HG03135 (cell line): ENCODE results near the gene TRIM67.
"Not testable (repeated sequence)": the region's sequence is repeated elsewhere in the genome, so short reads cannot be mapped to it uniquely, and the experiment has no call there.

Source experiments
- ATAC-seq: cut with Tn5 transposase; IDR thresholded peaks from one replicate; pipeline ENCODE4 v1.9.1; 2021; ENCODE audit warnings: mild to moderate bottlenecking, moderate library complexity; ENCODE audit not compliant: unreplicated experiment

The TRIM67 gene

DNA sequence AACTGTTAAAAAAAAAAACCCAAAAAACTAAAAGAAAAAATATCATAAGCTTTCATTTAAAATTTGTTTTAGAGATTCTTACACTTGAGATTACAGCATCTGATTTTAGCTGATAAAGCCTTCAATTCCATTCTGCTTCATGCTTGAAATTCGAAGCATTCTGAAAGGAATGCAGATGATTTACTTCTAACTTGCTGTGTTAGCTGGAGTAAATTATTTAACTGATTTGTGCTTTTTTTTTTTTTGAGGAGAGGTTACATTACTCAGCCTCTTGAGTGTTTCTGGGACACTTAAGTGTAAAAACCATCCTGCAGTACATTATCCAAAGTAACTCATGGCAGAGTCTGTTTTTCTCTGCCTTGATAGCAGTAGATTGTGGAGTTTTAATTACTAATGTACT, 4.5 kb upstream of the TRIM67 start:
- ATAC-seq, result no peak

DNA sequence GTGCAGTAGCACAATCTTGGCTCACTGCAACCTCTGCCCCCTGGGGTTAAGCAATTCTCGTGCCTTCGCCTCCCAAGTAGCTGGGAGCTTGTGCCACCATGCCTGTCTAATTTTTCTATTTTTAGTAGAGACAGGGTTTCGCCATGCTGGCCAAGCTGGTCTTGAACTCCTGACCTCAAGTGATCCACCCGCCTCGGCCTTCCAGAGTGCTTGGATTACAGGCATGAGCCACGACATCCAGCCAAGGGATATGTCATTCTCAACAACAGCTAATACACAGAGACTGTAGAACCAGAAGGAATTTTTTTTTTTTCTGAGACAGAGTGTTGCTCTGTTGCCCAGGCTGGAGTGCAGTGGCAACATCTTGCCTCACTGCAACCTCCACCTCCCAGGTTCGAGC, 3.7 kb upstream of the TRIM67 start:
- not testable (repeated sequence) for ATAC-seq

DNA sequence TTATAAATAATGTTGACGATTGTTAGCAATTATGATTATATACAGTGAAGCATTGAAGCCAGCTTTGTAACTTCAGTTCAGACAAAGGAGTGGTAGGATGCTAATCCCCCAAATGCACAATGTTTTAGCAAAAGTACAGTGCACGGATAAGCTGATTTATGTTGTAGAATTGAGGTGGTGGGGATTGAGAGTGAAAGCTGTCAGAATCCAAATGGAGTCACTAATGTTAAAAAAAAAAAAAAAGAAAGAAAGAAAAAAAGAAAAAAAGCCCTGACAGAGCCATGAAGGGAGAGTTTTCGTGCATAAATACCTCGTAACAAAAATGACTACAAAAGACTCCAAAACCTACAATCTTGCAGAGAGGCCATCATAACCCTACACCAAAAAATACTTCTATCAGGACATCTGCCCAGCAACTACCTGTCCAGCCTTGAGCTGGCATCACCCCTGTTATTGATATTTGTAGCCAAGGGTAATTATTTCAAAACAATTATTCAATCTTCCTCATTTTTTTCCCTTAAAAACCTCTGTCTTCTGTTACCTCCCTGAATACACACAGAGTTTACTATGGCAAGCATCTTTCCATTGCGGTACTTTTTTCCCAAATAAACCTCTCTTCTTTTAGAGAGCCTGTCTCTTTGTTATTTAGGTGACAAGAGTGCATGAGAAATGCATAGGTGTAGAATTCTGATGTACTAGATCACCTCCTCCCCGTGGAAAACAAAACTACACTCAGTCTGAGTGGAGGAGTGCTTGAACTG, 2.5 kb upstream of the TRIM67 start:
- ATAC-seq, result no peak

DNA sequence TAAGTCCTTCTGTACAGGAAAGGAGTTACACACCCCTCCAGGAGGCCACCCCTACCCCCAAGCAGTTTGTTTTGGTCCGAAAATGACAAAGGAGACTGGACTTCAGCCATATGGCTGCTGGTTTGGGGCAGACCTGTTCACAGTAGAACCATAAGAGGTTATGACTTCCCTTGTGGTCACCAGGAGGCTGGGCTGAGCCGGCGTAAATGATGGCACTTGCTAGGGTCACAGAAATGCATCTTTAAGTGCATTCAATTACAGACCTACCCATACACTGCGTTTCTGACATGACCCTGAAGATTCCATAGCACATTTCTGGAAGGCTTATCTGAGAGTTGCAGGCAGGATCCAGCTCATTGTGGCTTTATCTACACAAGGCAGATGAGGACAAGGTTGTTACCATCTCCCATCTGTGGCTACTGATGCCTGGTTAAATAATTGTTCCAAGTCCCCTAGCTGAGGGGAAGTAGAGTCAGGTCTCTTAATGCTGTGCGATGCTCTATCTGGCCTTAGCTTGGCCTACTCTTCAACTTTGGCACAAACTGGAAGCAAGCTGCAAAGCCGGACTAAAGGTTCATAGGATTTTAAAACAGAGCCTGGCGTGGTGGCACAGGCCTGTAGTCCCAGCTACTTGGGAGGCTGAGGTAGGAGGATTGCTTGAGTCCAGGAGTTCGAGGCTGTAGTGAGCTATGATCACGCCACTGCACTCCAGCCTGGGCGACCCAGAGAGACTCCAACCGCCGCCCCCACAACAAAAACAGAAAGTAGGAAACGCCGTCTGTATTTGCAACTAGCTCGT, 1.7 kb upstream of the TRIM67 start:
- no peak for ATAC-seq

DNA sequence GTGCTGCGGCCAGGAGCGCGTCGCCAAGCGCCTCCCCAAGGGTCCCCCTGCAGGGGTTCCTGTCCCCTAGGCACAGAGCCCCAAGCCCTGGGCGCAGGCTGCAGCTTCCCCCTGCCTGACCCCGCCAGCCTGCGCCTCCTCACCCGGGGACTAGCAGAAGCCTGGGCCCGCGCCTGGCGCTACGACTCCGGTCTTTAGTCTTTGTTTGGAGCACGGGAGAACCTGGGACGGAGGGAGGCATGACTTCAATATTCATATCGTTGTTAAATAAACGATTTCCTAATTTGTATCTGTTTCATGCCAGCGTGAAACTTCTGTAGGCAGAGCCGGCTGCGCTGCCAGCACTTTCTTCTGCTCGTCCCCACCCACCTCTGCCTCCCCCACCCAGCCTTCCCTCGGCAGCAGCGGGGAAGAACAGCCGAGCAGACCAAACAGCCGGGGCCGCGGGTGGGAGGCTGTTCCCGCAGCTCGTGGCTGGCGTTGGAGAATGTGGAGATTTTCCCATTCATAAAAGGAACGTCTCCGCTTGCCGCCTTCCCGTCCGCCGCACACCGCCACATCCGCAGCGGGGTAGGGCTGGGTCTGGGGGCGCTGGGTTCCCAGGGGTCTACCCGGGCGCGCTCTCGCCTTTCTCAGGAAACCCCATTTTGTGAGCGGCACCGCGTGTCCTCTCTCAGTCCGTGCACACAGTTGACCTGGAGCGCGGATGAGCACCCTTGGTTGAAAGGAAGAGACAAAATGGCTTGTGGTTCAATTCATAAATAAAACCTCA, 777 bp upstream of the TRIM67 start:
- ATAC-seq, result no peak

DNA sequence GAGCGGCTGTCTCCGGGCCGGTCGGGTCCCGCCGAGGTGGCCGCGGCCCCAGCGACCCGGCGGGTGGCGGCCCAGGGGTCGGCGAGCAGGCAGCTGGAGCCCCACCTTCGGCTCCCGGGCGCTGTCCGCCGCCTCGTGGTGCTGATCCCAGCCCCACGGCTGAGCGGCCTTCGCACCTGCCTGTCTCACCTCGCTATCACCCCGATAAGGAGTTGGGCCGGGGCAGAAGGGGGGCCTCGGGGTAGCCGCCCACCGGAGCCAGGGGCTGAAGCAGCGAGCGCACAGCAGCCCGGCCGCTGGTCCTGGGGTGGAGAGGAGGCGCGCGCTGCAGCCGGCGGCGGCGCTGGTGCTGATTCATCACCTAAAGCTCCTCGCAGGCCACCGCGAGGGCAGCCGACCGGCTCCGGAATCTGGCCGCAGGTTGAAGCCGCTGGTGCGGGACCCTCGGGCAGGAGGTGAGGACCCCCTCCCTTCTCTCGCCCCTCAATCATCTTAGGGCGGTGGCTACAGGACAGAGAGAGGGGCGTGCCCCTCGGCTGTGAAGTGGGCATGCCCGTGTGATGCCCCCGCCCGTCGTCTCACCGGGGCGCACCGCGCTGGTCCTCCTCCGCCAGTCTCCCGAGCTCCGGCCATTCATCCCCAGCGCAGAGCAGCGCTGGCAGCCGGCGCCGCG, 575 bp downstream of the TRIM67 start:
- ATAC-seq, result no peak

DNA sequence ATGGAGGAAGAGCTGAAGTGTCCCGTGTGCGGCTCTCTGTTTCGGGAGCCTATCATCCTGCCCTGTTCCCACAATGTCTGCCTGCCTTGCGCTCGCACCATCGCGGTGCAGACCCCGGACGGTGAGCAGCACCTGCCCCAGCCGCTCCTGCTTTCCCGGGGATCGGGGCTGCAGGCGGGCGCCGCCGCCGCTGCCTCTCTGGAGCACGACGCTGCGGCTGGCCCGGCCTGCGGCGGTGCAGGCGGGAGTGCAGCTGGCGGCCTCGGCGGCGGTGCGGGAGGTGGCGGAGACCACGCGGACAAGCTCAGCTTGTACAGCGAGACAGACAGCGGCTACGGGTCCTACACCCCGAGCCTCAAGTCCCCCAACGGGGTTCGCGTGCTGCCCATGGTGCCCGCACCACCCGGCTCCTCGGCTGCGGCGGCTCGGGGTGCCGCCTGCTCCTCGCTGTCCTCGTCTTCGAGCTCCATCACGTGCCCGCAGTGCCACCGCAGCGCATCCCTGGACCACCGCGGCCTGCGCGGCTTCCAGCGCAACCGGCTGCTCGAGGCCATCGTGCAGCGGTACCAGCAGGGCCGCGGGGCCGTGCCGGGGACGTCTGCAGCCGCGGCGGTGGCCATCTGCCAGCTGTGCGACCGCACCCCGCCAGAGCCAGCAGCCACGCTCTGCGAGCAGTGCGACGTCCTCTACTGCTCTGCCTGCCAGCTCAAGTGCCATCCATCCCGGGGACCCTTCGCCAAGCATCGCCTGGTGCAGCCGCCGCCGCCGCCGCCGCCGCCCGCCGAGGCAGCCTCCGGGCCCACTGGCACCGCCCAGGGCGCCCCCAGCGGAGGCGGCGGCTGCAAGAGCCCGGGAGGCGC, 1.3 kb downstream of the TRIM67 start:
- ATAC-seq, result no peak

DNA sequence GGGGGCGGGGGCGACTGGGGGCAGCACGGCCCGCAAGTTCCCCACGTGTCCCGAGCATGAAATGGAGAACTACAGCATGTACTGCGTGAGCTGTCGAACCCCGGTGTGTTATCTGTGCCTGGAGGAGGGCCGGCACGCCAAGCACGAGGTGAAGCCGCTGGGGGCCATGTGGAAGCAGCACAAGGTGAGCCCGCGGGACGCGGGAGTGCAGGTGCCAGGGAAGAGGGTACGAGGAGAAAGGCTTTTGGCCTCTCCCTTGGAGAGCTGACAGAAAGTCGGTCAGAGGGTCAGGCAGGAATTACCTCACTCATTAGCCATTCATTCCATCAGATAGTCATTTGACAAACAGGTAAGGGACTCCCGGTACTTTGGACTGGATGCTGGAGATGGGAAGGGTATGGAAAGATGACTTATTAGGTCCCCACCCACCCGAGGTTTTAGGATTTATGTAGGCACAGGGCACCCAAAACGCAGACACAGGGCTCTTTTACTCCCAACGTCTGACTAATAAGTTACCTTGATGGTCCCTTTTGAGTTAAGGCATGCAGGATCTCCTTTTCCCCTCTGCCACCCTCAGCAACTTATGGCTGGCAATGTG, 2.1 kb downstream of the TRIM67 start:
- no peak for ATAC-seq

DNA sequence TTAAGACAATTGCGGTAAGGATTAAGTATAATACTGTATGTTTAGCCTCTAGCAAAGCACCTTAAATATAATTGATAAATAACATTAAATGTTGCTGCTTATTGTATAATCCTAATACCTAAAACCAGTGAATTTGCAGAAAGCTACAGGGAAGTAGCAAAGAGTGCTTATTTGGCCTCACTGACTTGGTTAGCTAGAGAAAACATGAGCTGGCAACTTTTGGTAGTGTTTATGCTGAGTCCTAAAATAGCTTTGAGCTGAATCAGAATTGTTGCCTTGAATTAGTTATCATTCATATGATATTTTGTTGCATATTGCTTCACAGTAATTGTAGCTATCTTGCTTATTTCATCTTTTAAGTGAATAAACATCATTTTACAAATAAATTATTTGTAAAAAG, 3.5 kb downstream of the TRIM67 start:
- ATAC-seq, result no peak

DNA sequence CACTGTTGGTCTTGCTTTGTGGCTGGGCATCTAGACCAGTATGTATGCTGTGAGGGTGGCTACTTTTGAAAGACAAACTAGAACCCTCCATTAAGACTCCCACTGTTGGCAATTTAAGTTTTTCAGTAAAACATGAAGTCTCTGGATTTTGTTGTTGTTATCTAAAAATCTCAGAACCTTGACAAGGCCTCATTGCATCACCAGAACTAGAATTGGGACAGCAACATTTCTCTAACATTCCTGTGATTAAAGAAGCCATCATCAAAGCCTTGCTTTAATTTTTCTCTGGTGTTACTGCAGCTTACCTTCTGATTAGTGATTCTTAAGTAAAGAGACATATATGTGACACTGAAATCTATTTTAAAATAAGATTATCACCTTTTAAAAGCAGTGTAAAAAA, 4.5 kb downstream of the TRIM67 start:
- ATAC-seq, result no peak

DNA sequence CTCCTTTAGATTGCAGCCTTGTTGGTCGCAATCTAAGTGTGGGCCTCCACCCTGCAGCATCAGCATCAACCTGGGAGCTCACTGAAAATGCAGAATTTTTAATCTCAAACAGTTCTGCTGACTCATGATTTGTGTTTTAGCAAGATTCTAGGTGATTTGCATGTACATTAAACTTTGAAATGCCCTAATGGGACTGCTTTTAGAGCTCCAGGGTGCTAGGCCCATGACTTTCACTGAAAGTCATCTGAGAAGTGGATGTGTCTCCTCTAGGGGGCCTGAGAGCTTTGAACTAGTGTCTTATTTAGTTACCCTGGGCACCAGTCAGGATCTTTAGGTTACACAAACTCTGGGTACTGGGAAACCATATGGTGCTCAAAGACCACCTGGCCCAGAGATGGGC, 9.0 kb downstream of the TRIM67 start:
- ATAC-seq, result no peak

DNA sequence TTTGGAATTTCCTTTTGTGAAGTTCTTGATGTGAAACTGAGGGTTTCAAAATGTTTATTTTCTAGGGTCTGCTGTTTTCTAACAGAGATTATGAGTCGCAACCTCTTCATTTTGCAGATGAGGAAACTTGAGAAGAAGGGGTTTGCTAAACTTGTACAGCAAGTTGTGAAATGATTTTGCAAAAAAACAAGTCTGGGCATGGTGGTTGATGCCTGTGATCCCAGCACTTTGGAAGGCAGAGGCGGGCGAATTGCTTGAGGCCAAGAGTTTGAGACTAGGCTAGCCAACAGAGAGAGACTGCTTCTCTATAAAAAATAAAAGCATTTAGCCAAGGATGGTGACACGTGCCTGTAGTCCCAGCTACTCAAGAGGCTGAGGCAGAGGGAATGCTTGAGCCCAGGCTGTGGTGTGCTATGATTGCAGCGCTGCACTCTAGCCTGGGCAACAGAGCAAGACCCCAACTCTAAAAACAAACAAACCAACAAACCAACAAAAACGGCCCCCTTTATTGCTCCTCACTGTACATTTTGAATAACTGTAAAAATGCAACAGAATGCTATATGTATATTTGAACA, 9.9 kb downstream of the TRIM67 start:
- no peak for ATAC-seq

DNA sequence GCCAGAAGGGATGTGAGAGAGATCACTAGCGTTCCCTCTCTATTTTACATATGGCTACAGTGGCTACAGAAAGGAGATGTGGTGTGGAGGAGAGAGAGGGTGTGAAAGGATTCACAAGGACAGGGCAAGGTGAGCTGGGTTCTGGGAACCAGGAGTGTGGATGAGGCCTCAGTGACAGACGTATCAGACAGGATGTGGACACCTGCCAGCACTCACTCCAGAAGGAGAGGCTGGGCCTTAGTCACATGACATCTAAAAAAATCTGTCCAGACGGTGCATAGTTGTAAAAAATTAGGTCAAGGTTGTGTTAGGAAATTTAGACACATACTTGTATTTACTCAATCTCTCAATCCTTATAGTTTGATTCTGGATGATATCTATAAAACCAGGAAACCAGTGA, 10.6 kb downstream of the TRIM67 start:
- no peak for ATAC-seq

DNA sequence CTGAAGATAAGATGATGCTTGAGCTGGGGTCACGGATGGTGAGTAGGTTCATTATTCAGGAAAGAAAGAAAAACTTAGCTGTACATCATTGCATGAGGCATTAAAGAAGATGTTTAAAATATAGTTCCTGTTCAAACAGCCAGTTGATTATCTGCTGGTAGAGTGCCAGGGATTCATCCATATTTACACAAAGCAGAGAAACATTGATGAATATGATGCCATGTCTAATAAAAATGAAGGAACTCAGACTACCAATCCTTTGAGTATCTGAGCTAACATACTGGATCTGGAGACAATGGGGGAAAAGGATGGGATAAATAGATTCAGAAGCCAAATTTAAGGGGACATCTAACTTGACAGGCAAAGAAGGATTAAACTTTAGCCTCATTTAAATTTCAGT, 14.6 kb downstream of the TRIM67 start:
- ATAC-seq, result no peak

DNA sequence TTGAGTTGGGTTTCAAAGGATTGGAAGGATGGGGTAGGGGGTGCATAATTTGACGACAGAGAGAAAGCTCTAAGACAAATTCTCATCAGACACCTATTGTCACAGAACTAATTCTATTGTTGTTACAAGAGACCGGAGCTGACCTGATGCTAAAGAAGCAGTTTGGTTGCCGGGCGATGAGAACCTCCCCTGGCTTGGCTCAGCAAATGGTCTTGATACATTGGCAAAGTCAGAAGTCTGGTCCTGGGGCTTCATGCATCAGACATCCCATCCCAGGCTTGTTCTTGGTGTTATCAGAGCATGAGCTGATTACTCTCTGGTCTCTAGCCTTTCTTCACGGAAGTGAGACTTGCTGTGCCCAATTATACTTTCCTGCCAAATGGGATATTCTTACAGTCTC, 15.4 kb downstream of the TRIM67 start:
- no peak for ATAC-seq

DNA sequence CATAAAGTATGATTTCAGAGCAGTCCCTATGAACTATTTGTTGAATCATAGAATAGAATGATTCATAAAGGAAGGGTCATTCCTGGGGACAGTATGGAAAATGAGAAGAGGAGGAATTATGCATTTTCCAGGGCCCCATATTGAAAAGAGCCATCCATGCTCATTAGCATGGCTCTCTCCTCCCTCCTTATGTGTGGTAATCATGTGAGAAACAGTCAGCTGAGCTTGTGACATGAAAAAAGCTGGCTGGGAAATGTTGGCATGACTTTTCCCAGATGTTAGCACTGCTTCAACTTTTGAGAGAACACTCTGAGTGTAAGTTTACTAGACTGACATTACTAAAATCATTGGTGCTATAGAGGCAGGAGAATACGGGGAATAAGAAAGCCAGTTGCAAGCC, 16.1 kb downstream of the TRIM67 start:
- no peak for ATAC-seq

DNA sequence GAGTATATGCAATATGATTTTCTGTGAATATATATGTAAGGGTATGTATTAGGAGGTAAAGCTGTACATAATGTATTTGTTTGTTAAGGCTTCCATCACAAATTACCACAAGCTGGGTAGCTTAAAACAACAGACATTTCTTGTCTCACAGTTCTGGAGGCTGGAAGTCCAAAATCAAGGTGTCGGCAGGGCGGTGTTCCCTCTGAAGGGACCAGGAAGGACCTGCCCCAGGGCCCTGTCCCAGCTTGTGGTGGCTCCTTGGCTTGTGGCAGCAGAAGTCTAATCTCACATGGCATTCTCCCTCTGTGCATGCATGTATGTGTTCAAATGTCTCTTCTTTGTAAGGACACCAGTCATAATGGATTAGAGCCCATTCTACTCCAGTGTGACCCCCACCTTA, 17.1 kb downstream of the TRIM67 start:
- ATAC-seq, result no peak

DNA sequence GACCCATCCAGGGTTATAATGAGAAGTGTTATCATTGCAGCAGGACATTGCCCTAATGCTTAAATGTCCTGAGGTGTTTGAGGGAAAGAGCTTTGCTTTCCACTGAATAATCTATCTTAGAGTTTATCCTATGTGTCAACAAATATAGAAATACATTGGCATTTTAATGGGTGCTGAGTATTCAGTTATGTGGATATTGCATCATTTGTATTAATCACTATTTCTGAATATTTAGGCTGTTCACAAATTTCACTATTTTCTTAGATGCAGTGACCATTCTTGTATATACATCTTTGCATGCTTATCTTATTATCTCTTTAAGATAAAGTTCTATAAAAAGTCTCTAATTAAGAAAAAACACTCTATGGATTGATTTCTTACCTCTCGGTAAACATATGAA, 18.2 kb downstream of the TRIM67 start:
- ATAC-seq, result no peak

DNA sequence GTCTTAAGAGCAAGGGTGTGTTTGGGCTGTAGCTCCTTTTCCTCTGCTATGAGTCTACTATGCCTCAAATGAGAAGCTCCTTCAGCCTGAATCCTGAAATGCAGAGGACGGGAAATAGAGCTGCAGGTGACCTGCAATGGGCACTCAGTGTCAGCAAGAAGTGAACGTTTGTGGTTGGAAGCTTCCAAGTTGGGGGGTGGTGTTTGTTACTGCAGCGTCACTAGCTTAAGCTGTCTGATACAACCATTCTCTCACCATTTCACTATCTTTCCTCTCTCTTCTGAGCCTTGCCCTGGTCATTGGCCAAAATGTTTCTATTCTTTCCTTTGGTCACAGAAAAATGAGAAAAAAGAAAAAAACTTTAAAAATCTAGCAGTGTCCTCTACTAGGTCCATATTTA, 19.4 kb downstream of the TRIM67 start:
- ATAC-seq, result no peak

DNA sequence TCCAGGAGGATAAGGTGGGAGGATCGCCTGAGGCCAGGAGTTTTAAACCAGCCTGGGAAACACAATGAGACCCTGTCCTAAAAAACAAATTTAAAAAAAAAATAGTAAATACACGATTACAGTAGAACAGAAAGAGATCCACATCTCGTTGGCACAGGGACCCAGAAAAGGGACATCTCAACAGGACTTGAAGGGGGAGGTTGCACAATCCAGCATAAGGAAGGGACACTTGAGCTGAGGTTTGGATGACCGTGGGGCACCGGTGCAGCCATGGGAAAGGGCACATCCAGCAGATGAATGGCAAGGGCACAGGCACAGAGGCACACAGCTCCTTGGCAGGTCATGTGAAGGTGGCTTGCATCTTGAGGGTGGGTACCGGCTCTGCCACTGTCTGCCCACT, 20.5 kb downstream of the TRIM67 start:
- no peak for ATAC-seq
